ENCODE measurements around the gene PEX16.

The PEX16 gene

GRCh38 chr11:45930951-45931570 is 13.4 kb upstream of the PEX16 start:
- DNase-seq = no peak

GRCh38 chr11:45930031-45930794 is 12.5 kb upstream of the PEX16 start:
- no peak for DNase-seq

GRCh38 chr11:45929486-45930030 is 11.9 kb upstream of the PEX16 start:
- DNase-seq = no peak

GRCh38 chr11:45928535-45929215 is 11.0 kb upstream of the PEX16 start:
- DNase-seq = no peak

GRCh38 chr11:45927684-45928413 is 10.2 kb upstream of the PEX16 start:
- DNase-seq = no peak

GRCh38 chr11:45927332-45927683 is 9.6 kb upstream of the PEX16 start:
- DNase-seq = no peak

- no peak for DNase-seq
These were observed 9.1 kb upstream of the PEX16 start for GRCh38 chr11:45926536-45927331.

GRCh38 chr11:45926001-45926401 is 8.3 kb upstream of the PEX16 start:
- DNase-seq = no peak

GRCh38 chr11:45925550-45925949 is 7.9 kb upstream of the PEX16 start:
- DNase-seq = no peak

- no peak for DNase-seq
These were observed 7.2 kb upstream of the PEX16 start for GRCh38 chr11:45924927-45925326.

GRCh38 chr11:45924036-45924915 is 6.6 kb upstream of the PEX16 start:
- DNase-seq = no peak

GRCh38 chr11:45922425-45923082 is 4.9 kb upstream of the PEX16 start, which contains the start of gene LARGE2:
Gene LARGE2 (plus strand): TSS chr11:45922656. CDS start chr11:45922883, 227 bp downstream.
- DNase-seq = no peak

- DNase-seq = no peak
These were observed 4.1 kb upstream of the PEX16 start for GRCh38 chr11:45921561-45922424.

- DNase-seq = no peak
These were observed 3.1 kb upstream of the PEX16 start for GRCh38 chr11:45920531-45921477.

GRCh38 chr11:45919806-45920530 is 2.3 kb upstream of the PEX16 start:
- no peak for DNase-seq

GRCh38 chr11:45918962-45919675 is 1.4 kb upstream of the PEX16 start:
- DNase-seq = no peak

Data from effector CD8-positive, alpha-beta T cell (primary cell).